HG03432 (cell line): ENCODE results near the gene CD4.
A peak's percentile ranks its signal among the peaks of the same experiment; 100 is the strongest.

Source experiments
- ATAC-seq: cut with Tn5 transposase; IDR thresholded peaks from one replicate; pipeline ENCODE4 v1.9.1; 2021; ENCODE audit warnings: mild to moderate bottlenecking, moderate library complexity; ENCODE audit not compliant: unreplicated experiment

CD4 gene

GRCh38 chr12:6843118-6843902, 54.0 kb downstream of the CD4 start:
- no peak for ATAC-seq

- no peak for ATAC-seq
Measured at GRCh38 chr12:6845395-6845794, 56.1 kb downstream of the CD4 start.

- ATAC-seq: no peak
Measured at GRCh38 chr12:6846316-6846869, 57.1 kb downstream of the CD4 start.

GRCh38 chr12:6847676-6848075, 58.3 kb downstream of the CD4 start:
- no peak for ATAC-seq

- ATAC-seq: no peak
Measured at GRCh38 chr12:6849427-6849826, 60.1 kb downstream of the CD4 start.

- ATAC-seq: no peak
Measured at GRCh38 chr12:6849976-6850560, 60.7 kb downstream of the CD4 start.

GRCh38 chr12:6850796-6851152, 61.4 kb downstream of the CD4 start:
- ATAC-seq: no peak

- peak; percentile 54 for ATAC-seq
Measured at GRCh38 chr12:6851153-6851920, 62.0 kb downstream of the CD4 start, which contains the start of gene CDCA3. Gene CDCA3, minus strand, starts transcription at chr12:6851286. Its CDS starts 334 bp downstream, at chr12:6850952.

GRCh38 chr12:6851921-6852650, 62.8 kb downstream of the CD4 start, which contains the start of gene USP5:
Gene USP5, plus strand, starts transcription at chr12:6852150. Its CDS starts 30 bp downstream, at chr12:6852180.
- peak; percentile 79 for ATAC-seq

GRCh38 chr12:6852651-6853354, 63.5 kb downstream of the CD4 start:
- ATAC-seq: no peak

- no peak for ATAC-seq
Measured at GRCh38 chr12:6853626-6854025, 64.3 kb downstream of the CD4 start.

- ATAC-seq: no peak
Measured at GRCh38 chr12:6854036-6854435, 64.7 kb downstream of the CD4 start.

GRCh38 chr12:6855322-6855721, 66.0 kb downstream of the CD4 start:
- ATAC-seq: no peak

- no peak for ATAC-seq
Measured at GRCh38 chr12:6858799-6859198, 69.5 kb downstream of the CD4 start.

- ATAC-seq: no peak
Measured at GRCh38 chr12:6860116-6860515, 70.8 kb downstream of the CD4 start.

GRCh38 chr12:6860942-6861341, 71.6 kb downstream of the CD4 start:
- no peak for ATAC-seq

- ATAC-seq: no peak
Measured at GRCh38 chr12:6861391-6861790, 72.1 kb downstream of the CD4 start.

GRCh38 chr12:6863033-6863432, 73.7 kb downstream of the CD4 start:
- no peak for ATAC-seq

GRCh38 chr12:6863586-6864321, 74.4 kb downstream of the CD4 start:
- ATAC-seq: no peak
